NCI-H2227 (cell line): Measurements from ENCODE around the gene SNTG2.
A peak's percentile ranks its signal among the peaks of the same experiment; 100 is the strongest.
"Not testable (repeated sequence)": the region's sequence is repeated elsewhere in the genome, so short reads cannot be mapped to it uniquely, and the experiment has no call there.

ENCODE experiments used
- DNase-seq: peaks from one replicate; lab custom pipeline; 2025; ENCODE audit not compliant: unreplicated experiment; lab: John Stamatoyannopoulos, UW

SNTG2 gene

GRCh38 chr2:950080-950966 lies at the start of gene SNTG2:
Gene SNTG2, plus strand, starts transcription at chr2:950849. Its CDS starts 148 bp downstream, at chr2:950997.
- peak; percentile 20 for DNase-seq

GRCh38 chr2:902584-902983 lies 48.1 kb upstream of the SNTG2 start:
- DNase-seq, result no peak

- DNase-seq, result no peak
These were observed 47.3 kb upstream of the SNTG2 start for GRCh38 chr2:903223-903900.

GRCh38 chr2:904246-905024 lies 46.2 kb upstream of the SNTG2 start:
- no peak for DNase-seq

- DNase-seq, result no peak
These were observed 45.4 kb upstream of the SNTG2 start for GRCh38 chr2:905091-905832.

- DNase-seq, result no peak
These were observed 44.9 kb upstream of the SNTG2 start for GRCh38 chr2:905833-906140.

GRCh38 chr2:907706-908105 lies 42.9 kb upstream of the SNTG2 start:
- no peak for DNase-seq

- no peak for DNase-seq
These were observed 42.1 kb upstream of the SNTG2 start for GRCh38 chr2:908568-908967.

- not testable (repeated sequence) for DNase-seq
These were observed 40.8 kb upstream of the SNTG2 start for GRCh38 chr2:909764-910379.

GRCh38 chr2:910698-911097 lies 40.0 kb upstream of the SNTG2 start:
- DNase-seq, result no peak

- DNase-seq, result no peak
These were observed 34.7 kb upstream of the SNTG2 start for GRCh38 chr2:915979-916378.

GRCh38 chr2:916935-917334 lies 33.7 kb upstream of the SNTG2 start:
- no peak for DNase-seq

- no peak for DNase-seq
These were observed 31.0 kb upstream of the SNTG2 start for GRCh38 chr2:919672-920071.

- DNase-seq, result no peak
These were observed 30.1 kb upstream of the SNTG2 start for GRCh38 chr2:920573-920972.

GRCh38 chr2:920999-921398 lies 29.6 kb upstream of the SNTG2 start:
- DNase-seq, result no peak

- DNase-seq, result no peak
These were observed 28.5 kb upstream of the SNTG2 start for GRCh38 chr2:922185-922584.

- no peak for DNase-seq
These were observed 26.6 kb upstream of the SNTG2 start for GRCh38 chr2:923832-924601.

- DNase-seq, result no peak
These were observed 25.9 kb upstream of the SNTG2 start for GRCh38 chr2:924701-925100.

- no peak for DNase-seq
These were observed 25.3 kb upstream of the SNTG2 start for GRCh38 chr2:925309-925708.

GRCh38 chr2:925711-926110 lies 24.9 kb upstream of the SNTG2 start:
- DNase-seq, result no peak
